Memory B cell (primary cell): ENCODE data around the gene KRTAP10-5.
"Not testable (repeated sequence)": the region's sequence is repeated elsewhere in the genome, so short reads cannot be mapped to it uniquely, and the experiment has no call there.

Source experiments
- ATAC-seq: fragments of 150-1000 bp; cut with Tn5 transposase; 2 replicates; pipeline ENCODE4 v1.10.0; 2021; ENCODE audit warnings: low read depth, mild to moderate bottlenecking, moderate library complexity
- DNase-seq, 2 donors: peaks; one replicate each; pipeline ENCODE4 v3.0.0; 2022; ENCODE audit warnings: low spot score in 2 of 2
- H3K27ac Mint-ChIP-seq: one replicate; pipeline ENCODE4 v1.8.0; 2022; ENCODE audit warnings: mild to moderate bottlenecking, moderate library complexity, mixed read lengths
- H3K27me3 Mint-ChIP-seq: one replicate; pipeline ENCODE4 v1.8.0; 2022; ENCODE audit warnings: mixed read lengths
- H3K36me3 Mint-ChIP-seq: one replicate; pipeline ENCODE4 v1.8.0; 2022; ENCODE audit warnings: mild to moderate bottlenecking, mixed read lengths
- H3K4me1 Mint-ChIP-seq: one replicate; pipeline ENCODE4 v1.8.0; 2022; ENCODE audit warnings: mixed read lengths
- H3K4me3 Mint-ChIP-seq: one replicate; pipeline ENCODE4 v1.8.0; 2022; ENCODE audit warnings: mild to moderate bottlenecking, moderate library complexity, mixed read lengths
- H3K9me3 Mint-ChIP-seq: one replicate; pipeline ENCODE4 v1.8.0; 2022; ENCODE audit warnings: mixed read lengths

The KRTAP10-5 gene, protein sequence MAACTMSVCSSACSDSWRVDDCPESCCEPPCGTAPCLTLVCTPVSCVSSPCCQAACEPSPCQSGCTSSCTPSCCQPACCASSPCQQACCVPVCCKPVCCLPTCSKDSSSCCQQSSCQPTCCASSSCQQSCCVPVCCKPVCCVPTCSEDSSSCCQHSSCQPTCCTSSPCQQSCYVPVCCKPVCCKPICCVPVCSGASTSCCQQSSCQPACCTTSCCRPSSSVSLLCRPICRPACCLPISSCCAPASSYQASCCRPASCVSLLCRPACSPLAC

DNA sequence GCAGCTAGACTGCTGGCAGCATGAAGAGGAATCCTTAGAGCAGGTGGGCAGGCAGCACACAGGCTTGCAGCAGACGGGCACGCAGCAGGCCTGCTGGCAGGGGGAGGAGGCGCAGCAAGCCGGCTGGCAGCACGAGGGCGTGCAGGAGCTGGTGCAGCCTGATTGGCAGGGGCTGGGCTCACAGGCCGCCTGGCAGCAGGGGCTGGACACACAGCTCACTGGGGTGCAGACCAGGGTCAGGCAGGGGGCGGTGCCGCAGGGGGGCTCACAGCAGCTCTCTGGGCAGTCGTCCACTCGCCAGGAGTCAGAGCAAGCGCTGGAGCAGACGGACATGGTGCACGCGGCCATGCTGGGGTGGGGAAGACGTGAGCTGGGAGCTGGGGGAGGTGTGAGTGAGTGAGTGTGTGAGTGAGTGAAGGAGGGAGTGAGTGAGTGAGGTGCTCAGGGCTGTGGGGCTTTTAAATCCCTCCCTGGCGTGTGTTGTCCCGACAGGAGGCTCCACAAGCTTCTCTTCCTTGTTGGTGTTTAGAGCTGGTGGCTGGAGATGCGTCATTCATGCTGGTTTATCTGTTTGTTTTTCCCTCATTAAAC lies at the start of gene KRTAP10-5:
TSS of gene KRTAP10-5 (minus strand) at position 374 of the 591 bp plus-strand sequence. CDS start at position 348, 26 bp downstream.
- not testable (repeated sequence) for H3K4me1 Mint-ChIP-seq, ATAC-seq, DNase-seq, H3K4me3 Mint-ChIP-seq, H3K27ac Mint-ChIP-seq
- Mint-ChIP-seq H3K9me3 (peaks cover 25% of the 10 kb centered on the region), H3K36me3 (peaks cover 12% of the 10 kb centered on the region), H3K27me3 (peaks cover 23% of the 10 kb centered on the region)

DNA sequence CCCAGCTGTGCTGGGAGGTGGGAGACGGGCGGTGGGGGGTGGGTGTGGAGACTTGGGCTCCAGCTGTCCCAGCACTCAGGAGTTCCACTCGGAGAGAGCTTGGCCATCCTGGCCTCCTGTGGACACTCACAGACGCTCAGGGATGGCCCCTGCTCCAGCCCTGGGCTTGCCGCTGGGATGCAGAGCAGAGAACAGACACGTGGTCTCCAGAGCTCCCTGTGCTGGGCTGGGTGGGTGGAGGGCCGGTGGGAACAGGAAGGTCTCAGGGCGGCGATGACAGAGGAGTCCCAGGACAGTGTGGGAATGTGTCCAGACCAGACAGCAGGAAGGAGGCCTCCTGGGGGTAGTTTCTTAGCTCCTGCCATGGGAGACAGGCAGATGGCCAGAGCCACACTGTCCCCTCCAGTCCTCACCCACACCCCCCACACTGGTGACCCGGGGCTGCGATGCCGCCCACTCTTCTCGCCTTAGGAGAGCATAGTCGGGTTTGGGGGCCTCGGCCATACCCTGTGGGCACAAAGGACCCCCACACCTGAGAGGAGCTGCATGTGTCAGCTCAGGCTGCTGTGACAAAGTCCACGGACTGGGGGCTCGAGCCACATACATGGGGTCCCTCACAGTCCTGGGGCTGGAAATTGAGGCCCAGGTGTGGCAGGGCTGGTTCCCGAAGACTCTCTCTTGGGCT lies 48.4 kb upstream of the KRTAP10-5 start:
- H3K4me3 Mint-ChIP-seq, result no peak overlapping the region
- ATAC-seq, result no peak

DNA sequence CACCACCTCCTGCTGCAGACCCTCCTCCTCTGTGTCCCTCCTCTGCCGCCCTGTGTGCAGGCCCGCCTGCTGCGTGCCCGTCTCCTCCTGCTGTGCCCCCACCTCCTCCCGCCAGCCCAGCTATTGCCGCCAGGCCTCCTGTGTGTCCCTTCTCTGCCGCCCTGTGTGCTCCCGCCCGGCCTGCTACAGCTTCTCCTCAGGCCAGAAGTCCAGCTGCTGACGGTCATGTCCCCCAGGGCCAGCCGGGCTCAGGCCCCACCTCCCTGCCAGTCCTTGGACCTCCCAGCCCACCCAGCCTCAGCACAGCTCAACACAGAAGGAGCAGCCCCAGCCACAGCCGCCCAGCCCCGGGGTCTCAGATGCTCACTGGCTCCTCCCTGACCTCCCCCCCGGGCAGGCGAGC lies 47.4 kb upstream of the KRTAP10-5 start:
- H3K9me3 Mint-ChIP-seq, result peaks cover 31% of the 10 kb centered on the region
- peaks cover 13% of the 10 kb centered on the region for H3K27me3 Mint-ChIP-seq
- ATAC-seq, DNase-seq, H3K4me3 Mint-ChIP-seq, H3K4me1 Mint-ChIP-seq, H3K27ac Mint-ChIP-seq: not testable (repeated sequence)
- H3K36me3 Mint-ChIP-seq, result peaks cover 12% of the 10 kb centered on the region

More for the DNA sequence above, 48.4 kb upstream of the KRTAP10-5 start:
- Mint-ChIP-seq H3K27me3 (peaks cover 13% of the 10 kb centered on the region), H3K4me1 (peaks cover 7% of the 10 kb centered on the region), H3K9me3 (peaks cover 29% of the 10 kb centered on the region), H3K27ac (no peak overlapping the region), H3K36me3 (peaks cover 10% of the 10 kb centered on the region)
- DNase-seq, result no peak

DNA sequence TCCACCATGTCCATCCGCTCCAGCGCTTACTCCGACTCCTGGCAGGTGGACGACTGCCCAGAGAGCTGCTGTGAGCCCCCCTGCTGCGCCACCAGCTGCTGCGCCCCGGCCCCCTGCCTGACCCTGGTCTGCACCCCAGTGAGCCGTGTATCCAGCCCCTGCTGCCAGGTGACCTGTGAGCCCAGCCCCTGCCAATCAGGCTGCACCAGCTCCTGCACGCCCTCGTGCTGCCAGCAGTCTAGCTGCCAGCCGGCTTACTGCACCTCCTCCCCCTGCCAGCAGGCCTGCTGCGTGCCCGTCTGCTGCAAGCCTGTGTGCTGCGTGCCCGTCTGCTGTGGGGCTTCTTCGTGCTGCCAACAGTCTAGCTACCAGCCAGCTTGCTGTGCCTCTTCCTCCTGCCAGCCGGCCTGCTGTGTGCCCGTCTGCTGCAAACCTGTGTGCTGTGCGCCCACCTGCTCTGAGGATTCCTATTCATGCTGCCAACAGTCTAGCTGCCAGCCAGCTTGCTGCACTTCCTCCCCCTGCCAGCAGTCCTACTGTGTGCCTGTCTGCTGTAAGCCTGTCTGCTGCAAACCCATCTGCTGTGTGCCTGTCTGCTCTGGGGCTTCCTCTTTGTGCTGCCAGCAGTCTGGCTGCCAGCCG lies 46.9 kb upstream of the KRTAP10-5 start:
- not testable (repeated sequence) for H3K4me3 Mint-ChIP-seq, DNase-seq, H3K4me1 Mint-ChIP-seq, ATAC-seq, H3K27ac Mint-ChIP-seq
- Mint-ChIP-seq H3K27me3 (peaks cover 13% of the 10 kb centered on the region), H3K36me3 (peaks cover 12% of the 10 kb centered on the region), H3K9me3 (peaks cover 35% of the 10 kb centered on the region)

DNA sequence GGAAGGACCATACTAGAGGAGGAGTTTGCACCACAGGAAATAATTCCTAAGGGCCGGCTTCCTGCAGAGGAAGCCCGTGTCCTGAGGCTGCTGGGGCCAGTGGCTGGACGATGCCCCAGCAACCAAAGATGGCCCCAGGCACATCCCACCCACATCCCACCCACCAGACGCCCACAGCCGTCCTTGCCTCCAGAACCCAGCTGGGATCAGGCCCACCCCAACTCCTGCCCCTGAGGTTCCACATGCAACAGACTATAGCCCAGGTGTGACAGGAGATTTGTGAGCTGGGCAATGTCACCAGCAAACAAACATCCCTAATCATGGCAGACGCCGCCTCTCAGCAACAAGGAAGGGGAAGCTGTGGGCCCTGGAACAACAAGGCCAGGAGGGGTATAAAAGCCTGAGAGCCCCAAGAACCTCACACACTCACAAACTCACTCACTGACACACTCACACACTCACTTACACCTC lies 46.3 kb upstream of the KRTAP10-5 start, which contains the start of gene KRTAP10-9:
TSS of gene KRTAP10-9 (plus strand) at position 421 of the 471 bp plus-strand sequence. CDS start 79 bp downstream, outside the sequence.
- no peak for DNase-seq
- Mint-ChIP-seq H3K27ac (no peak within 1 kb of the TSS), H3K27me3 (peaks cover 15% of the 10 kb centered on the region), H3K4me3 (no peak within 1 kb of the TSS), H3K36me3 (peaks cover 12% of the 10 kb centered on the region), H3K4me1 (peaks cover 7% of the 10 kb centered on the region), H3K9me3 (peaks cover 34% of the 10 kb centered on the region)
- ATAC-seq, result no peak

DNA sequence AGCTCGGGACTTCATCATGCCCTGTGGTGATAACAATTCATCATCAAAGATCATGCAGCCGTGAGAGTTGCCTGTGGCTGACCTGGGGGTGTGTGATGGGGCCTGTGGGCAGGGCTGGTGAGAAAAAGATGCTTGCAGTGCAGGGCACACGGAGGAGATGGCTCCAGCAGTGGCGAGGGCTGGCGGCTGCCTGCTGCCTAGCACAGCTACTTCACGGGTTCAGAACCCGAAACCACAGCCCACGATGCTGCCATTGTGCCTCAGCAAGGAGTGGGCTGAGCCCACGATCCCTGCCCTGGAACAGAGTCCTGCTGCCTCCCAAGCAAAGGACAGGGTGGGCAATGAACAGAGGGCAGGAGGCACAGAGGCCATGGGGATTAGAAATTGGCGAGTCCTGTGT lies 45.9 kb upstream of the KRTAP10-5 start:
- DNase-seq (no peak), ATAC-seq (no peak)
- H3K9me3 Mint-ChIP-seq, result peaks cover 31% of the 10 kb centered on the region
- H3K4me3 Mint-ChIP-seq, result no peak overlapping the region
- H3K36me3 Mint-ChIP-seq, result peaks cover 12% of the 10 kb centered on the region
- H3K4me1 Mint-ChIP-seq, result peaks cover 7% of the 10 kb centered on the region
- H3K27ac Mint-ChIP-seq, result no peak overlapping the region
- H3K27me3 Mint-ChIP-seq, result peaks cover 15% of the 10 kb centered on the region

DNA sequence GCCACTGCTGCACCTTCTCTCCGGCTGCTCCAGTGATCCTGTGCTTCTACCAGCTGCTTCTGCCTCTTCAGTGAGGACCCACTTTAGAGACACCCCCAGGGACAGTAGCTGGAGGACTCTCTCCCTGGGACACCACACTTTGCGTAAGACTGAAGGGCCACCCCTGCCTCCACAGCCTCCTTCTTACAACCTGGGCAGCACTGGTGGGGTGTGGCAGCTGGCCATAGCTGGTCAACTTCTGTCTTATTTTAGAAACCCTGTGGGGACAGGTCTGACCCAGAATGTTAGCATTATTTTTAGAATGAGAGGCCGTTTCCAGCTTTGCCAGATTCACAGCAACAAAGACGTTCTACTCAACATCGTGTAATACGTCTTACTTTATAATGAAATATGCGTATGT lies 45.4 kb upstream of the KRTAP10-5 start:
- H3K4me1 Mint-ChIP-seq, result peaks cover 7% of the 10 kb centered on the region
- no peak overlapping the region for H3K27ac Mint-ChIP-seq
- no peak overlapping the region for H3K4me3 Mint-ChIP-seq
- ATAC-seq (no peak), DNase-seq (no peak)
- H3K27me3 Mint-ChIP-seq, result peaks cover 15% of the 10 kb centered on the region
- peaks cover 28% of the 10 kb centered on the region for H3K9me3 Mint-ChIP-seq
- peaks cover 10% of the 10 kb centered on the region for H3K36me3 Mint-ChIP-seq

DNA sequence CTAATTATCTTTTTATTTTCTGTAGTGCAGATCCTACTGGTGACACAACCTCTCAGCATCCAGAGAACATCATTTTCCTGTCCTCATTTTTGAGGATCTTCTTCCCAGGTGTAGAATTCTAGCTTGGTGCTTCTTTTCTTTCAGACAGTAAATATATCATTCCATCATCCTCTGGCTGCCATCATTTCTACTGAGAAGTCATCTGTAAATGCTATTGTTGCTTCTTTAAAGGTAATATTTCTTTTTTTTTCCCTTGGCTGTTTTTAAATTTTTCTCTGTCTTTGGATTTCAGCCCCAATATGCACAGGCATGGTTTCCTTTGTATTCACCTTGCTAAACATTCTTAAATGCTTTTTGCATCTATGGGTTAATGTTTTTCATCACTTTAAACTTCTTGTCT lies 43.2 kb upstream of the KRTAP10-5 start:
- H3K27me3 Mint-ChIP-seq, result peaks cover 15% of the 10 kb centered on the region
- no peak for ATAC-seq
- peaks cover 20% of the 10 kb centered on the region for H3K36me3 Mint-ChIP-seq
- no peak for DNase-seq
- peaks cover 32% of the 10 kb centered on the region for H3K9me3 Mint-ChIP-seq
- H3K27ac Mint-ChIP-seq, result no peak overlapping the region
- H3K4me3 Mint-ChIP-seq, result no peak overlapping the region
- H3K4me1 Mint-ChIP-seq, result peaks cover 7% of the 10 kb centered on the region

DNA sequence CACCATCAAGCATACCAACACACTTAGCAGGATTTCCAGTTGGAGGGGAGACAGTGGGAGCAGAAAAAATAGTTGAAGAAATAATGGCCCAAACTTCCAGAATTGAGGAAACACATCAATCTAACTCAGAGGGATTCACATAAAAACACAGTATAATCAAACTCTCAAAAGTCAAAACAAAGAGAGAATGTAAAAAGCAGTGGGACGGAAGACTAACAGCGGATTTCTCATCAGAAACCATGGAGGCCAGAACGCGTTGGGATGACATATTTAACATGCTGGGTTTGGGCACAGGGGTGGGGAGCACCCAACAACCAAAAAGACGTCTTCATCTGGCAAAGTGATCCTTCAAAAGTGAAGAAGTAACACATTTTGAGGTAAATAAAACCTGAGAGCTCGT lies 39.5 kb upstream of the KRTAP10-5 start:
- H3K9me3 Mint-ChIP-seq, result peaks cover 32% of the 10 kb centered on the region

DNA sequence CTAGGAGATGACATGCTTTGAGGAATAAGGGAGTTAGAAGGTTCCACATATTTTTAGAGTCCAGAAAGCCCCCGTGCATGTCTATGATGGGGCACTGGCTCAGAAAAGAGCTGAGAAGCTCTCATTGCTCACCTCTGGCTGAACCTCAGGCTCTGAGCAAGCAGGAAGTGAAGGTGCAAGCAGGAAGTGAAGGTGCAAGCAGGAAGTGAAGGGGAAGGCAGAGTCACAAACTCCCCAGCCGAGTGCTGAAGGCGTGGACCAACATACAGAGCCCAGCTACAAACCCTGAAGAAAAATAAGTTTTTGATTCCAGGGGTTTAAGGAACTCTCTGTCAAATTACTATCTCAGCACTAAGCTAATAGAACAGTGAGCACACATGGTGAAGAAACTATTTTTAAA lies 38.5 kb upstream of the KRTAP10-5 start:
- Mint-ChIP-seq H3K4me1 (peaks cover 9% of the 10 kb centered on the region), H3K27ac (peak overlapping the region; percentile 45), H3K27me3 (peaks cover 10% of the 10 kb centered on the region), H3K9me3 (peaks cover 25% of the 10 kb centered on the region), H3K36me3 (peaks cover 16% of the 10 kb centered on the region), H3K4me3 (peak overlapping the region; percentile 7)
- peak; percentile 83 for ATAC-seq
- DNase-seq, result no peak

More for the DNA sequence above, 39.5 kb upstream of the KRTAP10-5 start:
- DNase-seq (no peak), ATAC-seq (no peak)
- Mint-ChIP-seq H3K36me3 (peaks cover 20% of the 10 kb centered on the region), H3K27ac (no peak overlapping the region), H3K4me1 (peaks cover 9% of the 10 kb centered on the region), H3K4me3 (no peak overlapping the region), H3K27me3 (peaks cover 10% of the 10 kb centered on the region)

DNA sequence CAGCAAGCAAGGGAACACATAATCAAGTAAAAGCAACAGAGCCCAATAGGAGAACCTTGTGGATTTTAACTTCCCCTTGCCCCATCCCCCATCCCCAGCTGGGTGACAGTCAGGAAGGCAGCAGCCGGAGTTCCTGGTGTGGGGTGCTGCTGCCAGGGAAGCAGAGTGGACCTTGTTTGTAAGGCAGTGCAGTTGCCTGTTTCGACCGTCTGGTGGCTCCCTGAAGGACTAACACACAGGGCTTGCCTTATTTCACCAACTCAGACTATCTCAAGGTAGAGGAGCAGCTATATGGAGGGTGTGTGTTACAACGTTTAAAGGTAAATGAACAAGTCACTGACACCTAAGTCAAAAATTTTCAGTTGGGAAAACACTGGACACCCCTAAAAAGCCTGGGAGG lies 38.1 kb upstream of the KRTAP10-5 start:
- H3K27ac Mint-ChIP-seq, result peak overlapping the region; percentile 45
- no peak overlapping the region for H3K4me3 Mint-ChIP-seq
- peaks cover 9% of the 10 kb centered on the region for H3K4me1 Mint-ChIP-seq
- peaks cover 21% of the 10 kb centered on the region for H3K9me3 Mint-ChIP-seq
- DNase-seq (no peak), ATAC-seq (no peak)
- peaks cover 15% of the 10 kb centered on the region for H3K36me3 Mint-ChIP-seq
- H3K27me3 Mint-ChIP-seq, result peaks cover 13% of the 10 kb centered on the region

DNA sequence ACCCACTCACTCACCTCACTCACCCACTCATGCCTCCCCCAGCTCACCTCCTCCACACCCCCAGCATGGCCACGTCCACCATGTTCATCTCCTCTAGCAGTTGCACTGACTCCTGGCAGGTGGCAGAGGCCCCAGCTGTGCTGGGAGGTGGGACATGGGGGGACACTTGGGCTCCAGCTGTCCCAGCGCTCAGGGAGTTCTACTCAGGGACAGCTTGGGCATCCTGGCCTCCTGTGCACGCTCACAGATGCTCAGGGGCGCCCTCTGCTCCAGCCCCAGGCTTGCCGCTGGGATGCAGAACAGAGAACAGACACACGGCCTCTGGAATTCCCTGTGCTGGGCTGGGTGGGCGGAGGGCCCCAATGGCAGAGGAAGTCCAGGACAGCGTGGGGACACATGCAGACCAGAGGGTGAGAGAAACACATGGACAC lies 36.7 kb upstream of the KRTAP10-5 start:
- no peak overlapping the region for H3K27ac Mint-ChIP-seq
- no peak overlapping the region for H3K4me3 Mint-ChIP-seq
- DNase-seq, result no peak
- peaks cover 19% of the 10 kb centered on the region for H3K36me3 Mint-ChIP-seq
- no peak for ATAC-seq
- peaks cover 16% of the 10 kb centered on the region for H3K9me3 Mint-ChIP-seq
- H3K27me3 Mint-ChIP-seq, result peaks cover 14% of the 10 kb centered on the region
- peaks cover 9% of the 10 kb centered on the region for H3K4me1 Mint-ChIP-seq

DNA sequence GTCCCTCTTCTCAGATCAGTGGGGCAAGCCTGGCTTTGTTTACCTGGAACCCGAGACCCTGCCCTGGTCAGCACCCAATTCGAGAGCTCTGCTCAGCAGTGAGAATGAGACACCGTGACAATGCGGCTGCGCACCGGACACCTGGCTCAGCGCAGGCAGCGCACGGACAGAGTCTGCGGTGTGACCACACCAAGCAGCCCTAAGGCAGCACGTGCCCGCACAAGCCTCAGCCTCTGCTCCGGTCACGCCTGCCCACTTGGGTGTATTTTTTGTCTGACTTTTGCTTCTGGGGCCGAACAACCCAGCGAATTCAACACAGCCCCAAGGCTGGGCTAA lies 36.2 kb upstream of the KRTAP10-5 start:
- no peak for DNase-seq
- ATAC-seq, result no peak
- peaks cover 19% of the 10 kb centered on the region for H3K36me3 Mint-ChIP-seq
- H3K27me3 Mint-ChIP-seq, result peaks cover 14% of the 10 kb centered on the region
- H3K9me3 Mint-ChIP-seq, result peaks cover 16% of the 10 kb centered on the region
- peaks cover 9% of the 10 kb centered on the region for H3K4me1 Mint-ChIP-seq
- no peak overlapping the region for H3K27ac Mint-ChIP-seq
- no peak overlapping the region for H3K4me3 Mint-ChIP-seq
